GM12864 (cell line): ENCODE data around the gene SLC25A31.

Source experiments
- DNase-seq: peaks from one replicate; pipeline ENCODE4 v3.0.0-alpha.2; 2011; ENCODE audit warnings: low read depth
- H3K4me3 ChIP-seq: 2 replicates; pipeline ENCODE4 v1.5.1; 2011; ENCODE audit warnings: mild to moderate bottlenecking, low read depth, low read length, control low read depth
- TF ChIP-seq, protein P1 (sequence below): IDR thresholded peaks from 2 replicates; pipeline ENCODE4 v1.5.1; 2011; ENCODE audit warnings: low read depth, mild to moderate bottlenecking, moderate library complexity, low read length, control low read depth, inconsistent platforms; ENCODE audit errors: missing control alignments

The SLC25A31 gene

DNA sequence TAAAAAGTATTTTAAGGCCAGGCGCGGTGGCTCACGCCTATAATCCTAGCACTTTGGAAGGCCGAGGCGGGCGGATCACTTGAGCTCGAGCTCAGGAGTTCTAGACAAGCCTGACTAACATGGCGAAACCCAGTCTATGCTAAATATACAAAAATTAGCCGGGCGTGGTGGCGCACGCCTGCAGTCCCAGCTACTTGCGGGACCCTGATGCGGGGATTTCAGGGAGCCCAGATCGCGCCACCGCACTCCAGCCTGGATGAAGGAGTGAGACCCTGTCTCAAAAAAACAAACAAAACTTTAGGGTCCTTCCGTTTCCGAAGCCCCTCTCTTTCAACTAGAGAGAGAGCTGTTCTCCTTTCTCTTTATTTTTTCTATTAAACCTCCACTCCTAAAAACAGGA lies 1.2 kb downstream of the SLC25A31 start:
- TF ChIP-seq, protein P1, sequence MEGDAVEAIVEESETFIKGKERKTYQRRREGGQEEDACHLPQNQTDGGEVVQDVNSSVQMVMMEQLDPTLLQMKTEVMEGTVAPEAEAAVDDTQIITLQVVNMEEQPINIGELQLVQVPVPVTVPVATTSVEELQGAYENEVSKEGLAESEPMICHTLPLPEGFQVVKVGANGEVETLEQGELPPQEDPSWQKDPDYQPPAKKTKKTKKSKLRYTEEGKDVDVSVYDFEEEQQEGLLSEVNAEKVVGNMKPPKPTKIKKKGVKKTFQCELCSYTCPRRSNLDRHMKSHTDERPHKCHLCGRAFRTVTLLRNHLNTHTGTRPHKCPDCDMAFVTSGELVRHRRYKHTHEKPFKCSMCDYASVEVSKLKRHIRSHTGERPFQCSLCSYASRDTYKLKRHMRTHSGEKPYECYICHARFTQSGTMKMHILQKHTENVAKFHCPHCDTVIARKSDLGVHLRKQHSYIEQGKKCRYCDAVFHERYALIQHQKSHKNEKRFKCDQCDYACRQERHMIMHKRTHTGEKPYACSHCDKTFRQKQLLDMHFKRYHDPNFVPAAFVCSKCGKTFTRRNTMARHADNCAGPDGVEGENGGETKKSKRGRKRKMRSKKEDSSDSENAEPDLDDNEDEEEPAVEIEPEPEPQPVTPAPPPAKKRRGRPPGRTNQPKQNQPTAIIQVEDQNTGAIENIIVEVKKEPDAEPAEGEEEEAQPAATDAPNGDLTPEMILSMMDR = no peak
- DNase-seq = no peak
- no peak overlapping the region for H3K4me3 ChIP-seq

DNA sequence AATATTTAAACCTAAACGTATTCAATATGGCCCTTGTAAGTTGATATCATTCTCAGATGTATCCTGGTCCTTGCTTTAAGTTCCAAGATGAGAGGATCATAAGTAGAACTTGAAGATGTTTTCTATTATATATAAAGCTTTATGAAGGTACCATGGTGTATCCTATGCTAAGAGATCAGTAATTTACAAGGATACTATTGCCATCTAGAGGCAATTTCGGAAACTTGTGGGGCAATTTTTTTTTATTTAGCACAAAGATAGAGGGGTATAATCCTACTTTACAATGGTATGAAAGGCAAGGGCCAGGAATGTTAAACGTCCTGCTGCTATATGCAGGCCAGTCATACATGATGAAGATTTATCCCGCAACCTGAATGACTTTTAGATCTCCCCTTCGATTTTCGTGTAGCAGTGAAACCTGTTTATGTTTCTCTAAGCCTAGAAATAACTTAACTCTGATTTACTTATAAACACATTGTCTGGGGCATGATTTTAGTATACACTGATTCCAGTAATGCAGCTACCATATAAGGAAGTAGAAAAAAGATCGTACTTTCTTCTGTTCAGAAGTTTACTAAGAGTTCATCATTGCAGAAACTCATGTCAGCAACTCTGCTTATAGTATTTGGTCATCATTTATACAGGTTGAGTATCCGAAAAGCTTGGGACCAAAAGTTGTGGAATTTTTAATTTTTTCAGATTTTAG lies 2.6 kb downstream of the SLC25A31 start:
- H3K4me3 ChIP-seq = no peak overlapping the region
- TF ChIP-seq, protein P1 = peak; percentile 25
- peak; percentile 3 for DNase-seq

DNA sequence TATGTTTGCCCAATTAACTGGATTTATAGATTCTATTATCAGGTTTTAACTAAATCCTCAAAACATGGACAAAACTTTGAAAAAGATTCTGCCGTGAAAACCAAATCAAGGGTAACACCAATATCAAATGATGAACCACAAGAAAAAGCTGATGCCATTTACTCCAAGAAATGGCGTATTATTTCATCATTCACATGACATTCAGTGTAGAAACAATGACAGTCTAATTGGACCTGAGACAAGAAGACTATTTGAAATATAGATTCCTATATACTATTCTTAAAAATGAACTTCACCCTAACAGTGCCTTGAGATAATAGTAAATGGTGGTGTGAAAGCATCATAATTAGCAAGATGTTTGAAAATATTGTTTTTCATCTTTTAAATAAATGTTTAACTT lies 4.8 kb downstream of the SLC25A31 start:
- no peak overlapping the region for H3K4me3 ChIP-seq
- TF ChIP-seq, protein P1 = no peak
- no peak for DNase-seq

DNA sequence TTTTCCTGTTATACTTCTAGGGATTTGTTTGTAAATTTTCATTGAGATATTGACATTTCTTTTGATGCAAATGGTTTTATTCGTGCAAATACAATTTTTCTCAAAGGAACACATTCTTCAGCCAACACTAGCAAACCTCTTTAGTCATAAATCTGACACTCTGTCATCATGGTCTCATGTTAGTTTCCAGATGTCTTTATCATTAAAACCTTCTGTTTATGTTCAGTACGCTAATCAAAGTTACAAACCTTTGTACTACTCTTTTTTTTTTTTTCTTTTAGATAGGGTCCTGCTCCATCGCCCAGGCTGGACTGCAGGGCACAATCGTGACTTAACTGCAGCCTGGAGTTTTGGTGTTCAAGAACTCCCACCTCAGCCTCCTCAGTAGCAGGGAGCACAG lies 7.1 kb downstream of the SLC25A31 start:
- H3K4me3 ChIP-seq = no peak overlapping the region
- TF ChIP-seq, protein P1 = no peak
- no peak for DNase-seq

DNA sequence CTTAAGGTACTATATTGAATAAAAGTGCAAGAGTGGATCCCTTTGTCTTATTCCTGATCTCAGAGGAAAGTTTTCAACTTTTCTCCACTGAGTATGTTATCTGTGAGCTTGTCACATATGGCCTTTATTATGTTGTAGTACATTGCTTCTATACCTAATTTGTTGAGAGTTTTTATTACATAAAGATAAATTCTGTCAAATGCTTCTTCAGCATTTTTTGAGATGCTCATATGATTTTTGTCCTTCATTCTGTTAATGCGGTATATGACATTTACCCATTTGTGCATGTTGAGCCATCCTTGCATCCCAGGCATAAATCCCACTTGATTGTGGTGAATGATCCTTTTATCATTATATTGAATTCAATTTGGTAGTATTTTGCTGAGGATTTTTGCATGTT lies 11.0 kb downstream of the SLC25A31 start:
- no peak overlapping the region for H3K4me3 ChIP-seq
- TF ChIP-seq, protein P1 = no peak
- DNase-seq = no peak

DNA sequence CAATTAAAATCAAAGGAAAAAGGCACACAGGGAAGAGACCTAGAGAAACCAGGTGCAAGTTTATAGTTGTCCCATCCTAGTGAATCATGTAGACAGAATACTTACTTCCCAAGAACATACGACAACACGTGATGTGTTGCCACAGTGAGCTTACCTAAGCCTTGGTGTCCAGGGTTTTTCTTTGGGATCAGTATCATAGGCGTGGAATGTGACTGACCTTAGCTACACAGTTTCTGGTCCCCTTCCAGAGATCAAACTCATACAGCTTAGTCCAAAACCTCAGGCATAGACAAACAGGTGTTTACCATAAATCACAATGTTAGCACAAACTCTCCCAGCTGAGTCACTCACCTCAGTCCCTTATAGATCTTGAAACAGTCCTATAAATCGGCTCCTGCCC lies 17.7 kb downstream of the SLC25A31 start:
- DNase-seq = no peak
- TF ChIP-seq, protein P1 = no peak

DNA sequence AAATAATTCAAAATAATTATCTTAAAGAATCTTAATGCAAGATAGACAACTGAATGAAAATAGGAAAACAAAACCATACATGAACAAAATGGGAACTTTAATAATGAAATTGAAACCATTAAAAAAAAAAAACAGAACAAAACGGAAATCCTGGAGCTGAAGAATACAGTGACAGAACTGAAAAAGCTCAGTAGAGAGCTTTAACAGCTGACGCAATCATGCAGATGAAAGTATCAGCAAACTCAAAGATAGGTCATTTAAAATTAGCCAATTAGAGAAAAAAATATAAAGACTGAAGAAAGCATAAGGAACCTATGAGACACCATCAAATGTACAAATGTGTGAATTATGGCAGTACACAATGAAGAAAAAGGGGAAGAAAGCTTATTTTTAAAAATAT lies 18.8 kb downstream of the SLC25A31 start:
- DNase-seq = no peak
- no peak overlapping the region for H3K4me3 ChIP-seq
- TF ChIP-seq, protein P1 = no peak

More for the DNA sequence above, 17.7 kb downstream of the SLC25A31 start:
- H3K4me3 ChIP-seq = no peak overlapping the region
